Fibroblast of lung (primary cell): ENCODE results near the gene IL1RAPL2. TPM values are rescaled to one million over a fixed set of nuclear protein-coding genes. Genes with fewer than 3 reads are reported as not detected.

ENCODE experiments used
- DNase-seq, 2 donors: peaks; one replicate each; pipeline versions ENCODE4 v3.0.0 to v3.0.0-alpha.2; 2010; ENCODE audit warnings: low read depth in 2 of 2
- H2AFZ ChIP-seq: 2 replicates; pipeline ENCODE4 v1.5.1; 2012; ENCODE audit warnings: low read length, control low read depth, inconsistent platforms
- H3K27ac ChIP-seq: 2 replicates; pipeline ENCODE4 v1.5.1; 2011; ENCODE audit warnings: low read length, control low read depth; ENCODE audit not compliant: insufficient read depth
- H3K27me3 ChIP-seq: 2 replicates; pipeline ENCODE4 v1.5.1; 2011; ENCODE audit warnings: mild to moderate bottlenecking, low read length; ENCODE audit not compliant: control insufficient read depth, insufficient read depth
- H3K36me3 ChIP-seq: 2 replicates; pipeline ENCODE4 v1.5.1; 2011; ENCODE audit warnings: low read length; ENCODE audit not compliant: control insufficient read depth, insufficient read depth
- H3K4me1 ChIP-seq: 2 replicates; pipeline ENCODE4 v1.5.1; 2011; ENCODE audit warnings: low read length; ENCODE audit not compliant: control insufficient read depth, insufficient read depth; ENCODE audit errors: extremely low read depth
- H3K4me2 ChIP-seq: 2 replicates; pipeline ENCODE4 v1.5.1; 2011; ENCODE audit warnings: low read length, control low read depth; ENCODE audit not compliant: insufficient read depth; ENCODE audit errors: extremely low read depth
- H3K4me3 ChIP-seq, 4 experiments: fragments of 200-600 bp in 1 of 4; sonication (generic) in 1 of 4; replicated peaks in 1 of 4; 2 replicates each; pipeline ENCODE4 v1.5.1; 2011 to 2016; ENCODE audit warnings: low read length in 4 of 4, low read depth in 3 of 4, mild to moderate bottlenecking in 3 of 4, control low read depth in 2 of 4, inconsistent platforms in 1 of 4, mixed read lengths in 1 of 4; ENCODE audit not compliant: insufficient read depth in 1 of 4; ENCODE audit errors: control extremely low read depth in 1 of 4
- H3K79me2 ChIP-seq: 2 replicates; pipeline ENCODE4 v1.5.1; 2012; ENCODE audit warnings: mild to moderate bottlenecking, low read length, inconsistent platforms; ENCODE audit not compliant: control insufficient read depth, insufficient read depth
- H3K9ac ChIP-seq: 2 replicates; pipeline ENCODE4 v1.5.1; 2011; ENCODE audit warnings: mild to moderate bottlenecking, low read length, control low read depth; ENCODE audit not compliant: insufficient read depth
- H3K9me3 ChIP-seq: 2 replicates; pipeline ENCODE4 v1.5.1; 2012; ENCODE audit warnings: low read depth, low read length; ENCODE audit not compliant: control insufficient read depth, insufficient read depth
- H4K20me1 ChIP-seq: 2 replicates; pipeline ENCODE4 v1.5.1; 2011; ENCODE audit warnings: low read length; ENCODE audit not compliant: control insufficient read depth, insufficient read depth; ENCODE audit errors: extremely low read depth
- EZH2 ChIP-seq: IDR thresholded peaks from 2 replicates; pipeline ENCODE4 v1.5.1; 2012; ENCODE audit warnings: low read length, control low read depth, mild to moderate bottlenecking; ENCODE audit errors: missing control alignments
- polyA plus RNA-seq, 2 donors: library from polyadenylated mRNA; depleted of rRNA in 1 of 2; stranded (reverse) in 1 of 2; unstranded in 1 of 2; fragments of >200 nt; gene quantifications; 2 replicates each; pipeline ENCODE4 v1.2.1, GENCODE V29; 2011 to 2012; ENCODE audit warnings: missing spikeins in 1 of 2
- total RNA-seq: library from RNA; depleted of rRNA; stranded (reverse); fragments of >200 nt; gene quantifications from 2 replicates; pipeline ENCODE4 v1.2.1, GENCODE V29; 2014
- TF ChIP-seq, protein P1 (sequence below), 2 donors: IDR thresholded peaks in 1 of 2; conservative IDR thresholded peaks in 1 of 2; 1 replicate in 1 of 2; 2 replicates in 1 of 2; pipeline ENCODE4 v1.5.1; 2011 to 2012; ENCODE audit warnings: low read length in 2 of 2, control low read depth in 1 of 2, inconsistent platforms in 1 of 2, low read depth in 1 of 2, mild to moderate bottlenecking in 1 of 2

The IL1RAPL2 gene
- total and polyA plus RNA-seq, 2 donors (not counting 1 experiment from before 2014, with no cell fraction given) = 0.22 TPM; not detected in 1

DNA sequence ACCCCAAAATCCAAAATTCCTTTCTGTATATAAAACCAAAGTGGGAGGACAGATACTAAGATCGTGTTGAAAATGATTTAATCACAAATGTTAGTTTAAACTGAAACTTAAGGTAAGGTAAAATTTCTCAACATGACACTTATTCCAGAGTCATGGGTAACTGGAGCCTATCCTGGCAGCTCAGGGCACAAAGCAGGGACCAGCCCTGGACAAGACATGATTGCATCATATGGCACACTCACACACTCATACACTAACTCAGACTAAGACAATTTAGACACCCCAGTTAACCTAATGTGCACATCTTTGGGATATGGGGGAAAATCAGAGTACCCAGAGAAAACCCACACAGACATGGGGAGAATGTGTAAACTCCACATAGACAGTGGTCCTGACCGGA is 898.6 kb downstream of the IL1RAPL2 start:
- Histone ChIP-seq H3K9ac (no peak overlapping the region), H2AFZ (no peak overlapping the region), H3K27me3 (no peaks in the 10 kb centered on the region), H3K27ac (no peak overlapping the region), H3K4me3 (no peak overlapping the region), H3K9me3 (no peaks in the 10 kb centered on the region), H3K79me2 (no peaks in the 10 kb centered on the region), H3K4me2 (no peak overlapping the region), H3K4me1 (no peaks in the 10 kb centered on the region), H4K20me1 (no peaks in the 10 kb centered on the region), H3K36me3 (no peaks in the 10 kb centered on the region)
- TF ChIP-seq, protein P1, sequence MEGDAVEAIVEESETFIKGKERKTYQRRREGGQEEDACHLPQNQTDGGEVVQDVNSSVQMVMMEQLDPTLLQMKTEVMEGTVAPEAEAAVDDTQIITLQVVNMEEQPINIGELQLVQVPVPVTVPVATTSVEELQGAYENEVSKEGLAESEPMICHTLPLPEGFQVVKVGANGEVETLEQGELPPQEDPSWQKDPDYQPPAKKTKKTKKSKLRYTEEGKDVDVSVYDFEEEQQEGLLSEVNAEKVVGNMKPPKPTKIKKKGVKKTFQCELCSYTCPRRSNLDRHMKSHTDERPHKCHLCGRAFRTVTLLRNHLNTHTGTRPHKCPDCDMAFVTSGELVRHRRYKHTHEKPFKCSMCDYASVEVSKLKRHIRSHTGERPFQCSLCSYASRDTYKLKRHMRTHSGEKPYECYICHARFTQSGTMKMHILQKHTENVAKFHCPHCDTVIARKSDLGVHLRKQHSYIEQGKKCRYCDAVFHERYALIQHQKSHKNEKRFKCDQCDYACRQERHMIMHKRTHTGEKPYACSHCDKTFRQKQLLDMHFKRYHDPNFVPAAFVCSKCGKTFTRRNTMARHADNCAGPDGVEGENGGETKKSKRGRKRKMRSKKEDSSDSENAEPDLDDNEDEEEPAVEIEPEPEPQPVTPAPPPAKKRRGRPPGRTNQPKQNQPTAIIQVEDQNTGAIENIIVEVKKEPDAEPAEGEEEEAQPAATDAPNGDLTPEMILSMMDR (conservative IDR thresholded peaks at IDR 0.05 in 1 of 2, IDR thresholded peaks at IDR 0.05 in 1 of 2; ENCODE audit: low read depth in 1 of 2, low read length in 2 of 2) = no peak
- TF ChIP-seq EZH2 = no peak
- no peak for DNase-seq

DNA sequence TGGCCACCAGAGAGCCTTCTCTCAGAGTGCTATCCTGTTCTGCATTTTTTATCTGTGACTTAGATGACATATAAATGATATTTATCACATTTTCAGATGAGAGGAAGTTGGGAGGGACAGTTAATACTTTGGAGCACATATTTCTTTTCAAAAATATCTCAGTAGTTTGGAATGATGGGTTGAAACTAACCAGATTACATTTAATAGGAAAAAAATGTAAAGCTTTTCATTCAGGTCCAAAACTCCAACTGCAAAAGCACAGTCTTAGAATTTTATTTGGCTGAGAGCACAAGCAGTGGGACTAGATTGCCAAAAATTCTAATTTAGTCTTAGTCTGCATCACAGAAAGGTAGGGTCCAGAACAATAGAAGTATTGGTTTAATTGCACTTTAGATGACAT is 902.7 kb downstream of the IL1RAPL2 start:
- Histone ChIP-seq H3K4me2 (no peak overlapping the region), H3K36me3 (no peaks in the 10 kb centered on the region), H3K27me3 (no peaks in the 10 kb centered on the region), H3K4me3 (no peak overlapping the region), H3K79me2 (no peaks in the 10 kb centered on the region), H2AFZ (no peak overlapping the region), H3K4me1 (no peaks in the 10 kb centered on the region), H4K20me1 (no peaks in the 10 kb centered on the region), H3K27ac (no peak overlapping the region), H3K9me3 (no peaks in the 10 kb centered on the region), H3K9ac (no peak overlapping the region)
- TF ChIP-seq, protein P1 (conservative IDR thresholded peaks at IDR 0.05 in 1 of 2, IDR thresholded peaks at IDR 0.05 in 1 of 2; ENCODE audit: low read depth in 1 of 2, low read length in 2 of 2) = no peak
- TF ChIP-seq EZH2 = no peak
- peak in 1 of 2 donors; percentile 6 for DNase-seq

DNA sequence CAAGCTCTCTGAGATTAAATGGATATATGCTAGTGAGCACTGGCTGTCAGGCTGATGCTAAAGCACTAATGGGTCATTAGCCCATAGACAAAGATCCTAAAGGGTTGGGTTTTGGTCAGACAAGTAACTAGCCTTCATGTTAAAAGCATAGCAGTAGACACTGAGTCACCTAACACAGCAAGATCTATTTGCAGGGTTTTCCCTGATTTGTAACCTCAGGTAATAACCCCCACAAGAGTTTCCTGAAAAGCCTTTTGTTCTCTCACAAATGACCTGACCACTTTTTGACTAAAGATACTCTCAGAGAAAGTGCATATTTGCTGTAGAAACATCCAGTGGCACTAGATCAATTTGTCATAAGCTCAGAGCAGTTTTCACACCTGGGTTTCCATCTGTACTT is 905.6 kb downstream of the IL1RAPL2 start:
- DNase-seq = no peak
- Histone ChIP-seq H3K4me2 (no peak overlapping the region), H3K9me3 (no peaks in the 10 kb centered on the region), H3K79me2 (no peaks in the 10 kb centered on the region), H3K27ac (no peak overlapping the region), H3K9ac (no peak overlapping the region), H2AFZ (no peak overlapping the region), H3K4me3 (no peak overlapping the region), H4K20me1 (no peaks in the 10 kb centered on the region), H3K4me1 (no peaks in the 10 kb centered on the region), H3K27me3 (no peaks in the 10 kb centered on the region), H3K36me3 (no peaks in the 10 kb centered on the region)
- TF ChIP-seq, protein P1 (conservative IDR thresholded peaks at IDR 0.05 in 1 of 2, IDR thresholded peaks at IDR 0.05 in 1 of 2; ENCODE audit: low read depth in 1 of 2, low read length in 2 of 2) = no peak
- TF ChIP-seq EZH2 = no peak
